Hepatocyte (in vitro differentiated cells): ENCODE measurements around the gene TSPEAR.

Experiments used
- CTCF ChIP-seq: fragments of 200-600 bp; sonication (generic); IDR thresholded peaks from 2 replicates; pipeline ENCODE4 v1.5.1; 2016; ENCODE audit warnings: antibody characterized with exemption, mild to moderate bottlenecking; ENCODE audit not compliant: poor library complexity
- EZH2 ChIP-seq: fragments of 200-600 bp; sonication (generic); IDR thresholded peaks from 2 replicates; pipeline ENCODE4 v1.6.1; 2016; ENCODE audit warnings: antibody characterized with exemption, mild to moderate bottlenecking, borderline replicate concordance

- TF ChIP-seq CTCF (no peak), EZH2 (no peak)
Measured at GRCh38 chr21:44503901-44504399, 207.4 kb downstream of the TSPEAR start.
